HEK293 (cell line): ENCODE measurements around the gene GLRX5.

Source experiments
- CTCF ChIA-PET: fragments of 350-600 bp; formaldehyde crosslinking; extraction: SDS; loops from one replicate; lab custom pipeline; 2021; ENCODE audit warnings: antibody characterized with exemption; lab: Yijun Ruan, JAX
- POLR2A ChIA-PET: fragments of 300-600 bp; formaldehyde crosslinking; extraction: SDS; loops from one replicate; lab custom pipeline; 2020; ENCODE audit warnings: antibody characterized with exemption, inconsistent platforms; lab: Yijun Ruan, JAX
- H3K27ac ChIP-seq: fragments of 200-500 bp; sonication (Bioruptor generic); 2 replicates; pipeline ENCODE4 v1.5.1; 2014; ENCODE audit warnings: low read depth, low read length, control low read depth, inconsistent platforms; ENCODE audit errors: extremely low read depth
- H3K36me3 ChIP-seq, 2 experiments: fragments of 200-500 bp in 1 of 2; sonication (Bioruptor generic) in 1 of 2; 1 replicate in 1 of 2; 2 replicates in 1 of 2; pipeline ENCODE4 v1.5.1; 2014 to 2017; ENCODE audit warnings: inconsistent platforms in 2 of 2, low read length in 2 of 2; ENCODE audit not compliant: control insufficient read depth in 2 of 2, insufficient read depth in 1 of 2
- H3K4me1 ChIP-seq: fragments of 200-500 bp; sonication (Bioruptor generic); 2 replicates; pipeline ENCODE4 v1.5.1; 2014; ENCODE audit warnings: mild to moderate bottlenecking, low read length, inconsistent platforms; ENCODE audit not compliant: control insufficient read depth, insufficient read depth
- H3K4me3 ChIP-seq: 2 replicates; pipeline ENCODE4 v1.5.1; 2011; ENCODE audit warnings: low read depth, mild to moderate bottlenecking, control low read depth, low read length, moderate library complexity
- H3K9me3 ChIP-seq: fragments of 200-500 bp; sonication (Bioruptor generic); 2 replicates; pipeline ENCODE4 v1.5.1; 2014; ENCODE audit warnings: low read depth, low read length, inconsistent platforms; ENCODE audit not compliant: control insufficient read depth, insufficient read depth
- KLF9 ChIP-seq: fragments of 450-650 bp; formaldehyde crosslinking; IDR thresholded peaks from 2 replicates; pipeline ENCODE4 v1.5.1; 2016; ENCODE audit warnings: missing biosample characterization, missing genetic modification characterization, low read depth
- MZF1 ChIP-seq: fragments of 450-650 bp; formaldehyde crosslinking; IDR thresholded peaks from 2 replicates; pipeline ENCODE4 v1.5.1; 2017; ENCODE audit warnings: missing biosample characterization, missing genetic modification characterization, borderline replicate concordance
- SP3 ChIP-seq: fragments of 450-650 bp; formaldehyde crosslinking; IDR thresholded peaks from 2 replicates; pipeline ENCODE4 v1.5.1; 2016; ENCODE audit warnings: missing biosample characterization, missing genetic modification characterization
- TRIM28 ChIP-seq: IDR thresholded peaks from 2 replicates; pipeline ENCODE4 v1.6.1; 2011; ENCODE audit warnings: low read length, control low read depth, borderline replicate concordance
- TSHZ1 ChIP-seq: fragments of 450-650 bp; formaldehyde crosslinking; IDR thresholded peaks from 2 replicates; pipeline ENCODE4 v1.5.1; 2016; ENCODE audit warnings: missing biosample characterization, missing genetic modification characterization, borderline replicate concordance
- ZBTB17 ChIP-seq: fragments of 450-650 bp; formaldehyde crosslinking; IDR thresholded peaks from 2 replicates; pipeline ENCODE4 v1.5.1; 2016; ENCODE audit warnings: missing biosample characterization, missing genetic modification characterization
- ZNF202 ChIP-seq: fragments of 450-650 bp; formaldehyde crosslinking; IDR thresholded peaks from 2 replicates; pipeline ENCODE4 v1.5.1; 2016; ENCODE audit warnings: missing biosample characterization, missing genetic modification characterization, borderline replicate concordance
- ZNF211 ChIP-seq: fragments of 450-650 bp; formaldehyde crosslinking; IDR thresholded peaks from 2 replicates; pipeline ENCODE4 v1.5.1; 2016; ENCODE audit warnings: low read depth, missing biosample characterization, missing genetic modification characterization
- ZNF311 ChIP-seq: fragments of 450-650 bp; formaldehyde crosslinking; IDR thresholded peaks from 2 replicates; pipeline ENCODE4 v1.5.1; 2017; ENCODE audit warnings: missing biosample characterization, missing genetic modification characterization, borderline replicate concordance
- ZNF391 ChIP-seq: fragments of 450-650 bp; formaldehyde crosslinking; IDR thresholded peaks from 2 replicates; pipeline ENCODE4 v1.5.1; 2016; ENCODE audit warnings: low read depth, missing biosample characterization, missing genetic modification characterization, borderline replicate concordance
- ZNF404 ChIP-seq: fragments of 450-650 bp; formaldehyde crosslinking; IDR thresholded peaks from 2 replicates; pipeline ENCODE4 v1.5.1; 2017; ENCODE audit warnings: missing biosample characterization, missing genetic modification characterization
- ZNF416 ChIP-seq: fragments of 450-650 bp; formaldehyde crosslinking; IDR thresholded peaks from 2 replicates; pipeline ENCODE4 v1.5.1; 2016; ENCODE audit warnings: missing biosample characterization, missing genetic modification characterization
- ZNF473 ChIP-seq: fragments of 450-650 bp; formaldehyde crosslinking; IDR thresholded peaks from 2 replicates; pipeline ENCODE4 v1.5.1; 2017; ENCODE audit warnings: missing biosample characterization, missing genetic modification characterization
- ZNF501 ChIP-seq: fragments of 450-650 bp; formaldehyde crosslinking; IDR thresholded peaks from 2 replicates; pipeline ENCODE4 v1.5.1; 2016; ENCODE audit warnings: missing biosample characterization, missing genetic modification characterization
- ZNF777 ChIP-seq: fragments of 450-650 bp; formaldehyde crosslinking; IDR thresholded peaks from 2 replicates; pipeline ENCODE4 v1.5.1; 2017; ENCODE audit warnings: missing biosample characterization, missing genetic modification characterization, borderline replicate concordance
- TF ChIP-seq, protein P1 (sequence below): fragments of 450-650 bp; IDR thresholded peaks from 2 replicates; pipeline ENCODE4 v1.5.1; 2018; ENCODE audit warnings: missing biosample characterization, mild to moderate bottlenecking, missing genetic modification characterization

GLRX5 gene

DNA sequence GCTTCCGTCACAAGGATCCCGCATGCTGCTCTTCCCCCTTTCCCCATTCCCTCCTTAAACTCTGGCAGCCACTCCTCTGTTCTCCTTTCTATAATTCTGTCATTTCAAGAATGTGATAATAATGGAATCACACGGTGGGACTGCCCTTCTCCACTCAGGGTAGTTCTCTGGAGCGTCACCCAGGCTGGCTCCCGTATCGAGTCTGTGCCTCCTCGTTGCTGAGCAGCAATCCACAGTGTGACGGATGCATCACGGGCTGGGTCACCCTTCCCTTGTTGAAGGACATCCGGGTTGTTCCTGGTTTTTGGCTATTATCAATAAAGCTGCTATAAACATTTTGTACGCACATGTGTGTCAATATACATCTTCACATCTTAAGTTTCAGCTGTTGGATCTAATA is 12.7 kb upstream of the GLRX5 start:
- Histone ChIP-seq H3K27ac (no peak overlapping the region), H3K9me3 (no peaks in the 10 kb centered on the region), H3K4me1 (peaks cover 9% of the 10 kb centered on the region), H3K4me3 (no peak overlapping the region), H3K36me3 (no peaks in the 10 kb centered on the region)
- TF ChIP-seq TRIM28: no peak
- no peak for TF ChIP-seq ZNF473 (tag by site-specific recombination)
- TF ChIP-seq ZNF416 (tag by site-specific recombination): no peak
- TF ChIP-seq ZNF391 (tag by site-specific recombination): no peak
- no peak for TF ChIP-seq KLF9
- ChIA-PET POLR2A (no interaction called here), CTCF (no interaction called here)

- TF ChIP-seq, protein P1, sequence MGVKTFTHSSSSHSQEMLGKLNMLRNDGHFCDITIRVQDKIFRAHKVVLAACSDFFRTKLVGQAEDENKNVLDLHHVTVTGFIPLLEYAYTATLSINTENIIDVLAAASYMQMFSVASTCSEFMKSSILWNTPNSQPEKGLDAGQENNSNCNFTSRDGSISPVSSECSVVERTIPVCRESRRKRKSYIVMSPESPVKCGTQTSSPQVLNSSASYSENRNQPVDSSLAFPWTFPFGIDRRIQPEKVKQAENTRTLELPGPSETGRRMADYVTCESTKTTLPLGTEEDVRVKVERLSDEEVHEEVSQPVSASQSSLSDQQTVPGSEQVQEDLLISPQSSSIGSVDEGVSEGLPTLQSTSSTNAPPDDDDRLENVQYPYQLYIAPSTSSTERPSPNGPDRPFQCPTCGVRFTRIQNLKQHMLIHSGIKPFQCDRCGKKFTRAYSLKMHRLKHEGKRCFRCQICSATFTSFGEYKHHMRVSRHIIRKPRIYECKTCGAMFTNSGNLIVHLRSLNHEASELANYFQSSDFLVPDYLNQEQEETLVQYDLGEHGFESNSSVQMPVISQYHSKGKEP (tag by site-specific recombination): no peak
- TF ChIP-seq SP3 (tag by site-specific recombination) (no peak), TSHZ1 (tag by site-specific recombination) (no peak), ZNF404 (no peak), ZNF501 (tag by site-specific recombination) (no peak)
- TF ChIP-seq, all 188 proteins: peak for 0
- ChIA-PET POLR2A (no interaction called here), CTCF (interaction anchor here (0.7 to 1.8 kb wide), 2 partner anchors 45 to 70 kb away, joined by 4 to 6 read pairs; no protein-coding TSS in a partner anchor)
- H3K36me3 ChIP-seq: no peaks in the 10 kb centered on the region
- H3K9me3 ChIP-seq: no peaks in the 10 kb centered on the region
- H3K27ac ChIP-seq: no peak overlapping the region
- H3K4me3 ChIP-seq: no peak overlapping the region
- H3K4me1 ChIP-seq: peaks cover 5% of the 10 kb centered on the region; the same call in 1 of the 2 replicates
Observed at GRCh38 chr14:95522556-95522955, 12.3 kb upstream of the GLRX5 start.

GRCh38 chr14:95523051-95523814 is 11.6 kb upstream of the GLRX5 start:
- Histone ChIP-seq H3K36me3 (no peaks in the 10 kb centered on the region), H3K4me1 (peaks cover 5% of the 10 kb centered on the region; the same call in 1 of the 2 replicates), H3K27ac (no peak overlapping the region), H3K9me3 (no peaks in the 10 kb centered on the region), H3K4me3 (no peak overlapping the region)
- ChIA-PET POLR2A (no interaction called here), CTCF (interaction anchor here (0.7 to 7.2 kb wide), 3 partner anchors 46 to 80 kb away, joined by 4 to 104 read pairs (median 6); no protein-coding TSS in a partner anchor)
- TF ChIP-seq ZNF777 (tag by site-specific recombination): no peak
- TF ChIP-seq TRIM28: no peak
- peak; percentile 86 for TF ChIP-seq ZBTB17
- TF ChIP-seq MZF1 (tag by site-specific recombination): no peak
- TF ChIP-seq ZNF211: no peak
- no peak for TF ChIP-seq ZNF311
- no peak for TF ChIP-seq ZNF202
